CD4-positive, alpha-beta T cell treated with Interleukin-6 for 4 hours (primary cell): ENCODE results near the gene GYPA.
"Not testable (repeated sequence)": the region's sequence is repeated elsewhere in the genome, so short reads cannot be mapped to it uniquely, and the experiment has no call there.

Source experiments
- DNase-seq: peaks from one replicate; pipeline ENCODE4 v3.0.0-alpha.2; 2020; ENCODE audit warnings: mixed read lengths

The GYPA gene

GRCh38 chr4:144128709-144129320 lies 11.7 kb downstream of the GYPA start:
- not testable (repeated sequence) for DNase-seq

GRCh38 chr4:144125109-144125508 lies 15.4 kb downstream of the GYPA start:
- not testable (repeated sequence) for DNase-seq

- DNase-seq = not testable (repeated sequence)
These were observed 16.4 kb downstream of the GYPA start for GRCh38 chr4:144123982-144124635.

- DNase-seq = not testable (repeated sequence)
These were observed 17.2 kb downstream of the GYPA start for GRCh38 chr4:144123269-144123668.

- DNase-seq = not testable (repeated sequence)
These were observed 20.8 kb downstream of the GYPA start for GRCh38 chr4:144119752-144120151.

- no peak for DNase-seq
These were observed 25.0 kb downstream of the GYPA start for GRCh38 chr4:144115519-144115918.

GRCh38 chr4:144113546-144113945 lies 27.0 kb downstream of the GYPA start:
- no peak for DNase-seq

GRCh38 chr4:144104509-144105130 lies 35.9 kb downstream of the GYPA start:
- no peak for DNase-seq

GRCh38 chr4:144097776-144098175 lies 42.7 kb downstream of the GYPA start:
- DNase-seq = not testable (repeated sequence)

- DNase-seq = not testable (repeated sequence)
These were observed 46.5 kb downstream of the GYPA start for GRCh38 chr4:144093995-144094394.

- not testable (repeated sequence) for DNase-seq
These were observed 49.3 kb downstream of the GYPA start for GRCh38 chr4:144091181-144091580.

- no peak for DNase-seq
These were observed 49.8 kb downstream of the GYPA start for GRCh38 chr4:144090744-144091143.

GRCh38 chr4:144082053-144082452 lies 58.5 kb downstream of the GYPA start:
- DNase-seq = not testable (repeated sequence)

GRCh38 chr4:144080135-144080534 lies 60.4 kb downstream of the GYPA start:
- DNase-seq = not testable (repeated sequence)

- not testable (repeated sequence) for DNase-seq
These were observed 61.8 kb downstream of the GYPA start for GRCh38 chr4:144078746-144079145.

GRCh38 chr4:144061556-144061955 lies 79.0 kb downstream of the GYPA start:
- DNase-seq = not testable (repeated sequence)

- DNase-seq = not testable (repeated sequence)
These were observed 80.2 kb downstream of the GYPA start for GRCh38 chr4:144060234-144060859.
